HepG2 (cell line): ENCODE data around the gene MMP7. TPM values are rescaled to one million over a fixed set of nuclear protein-coding genes. Genes with fewer than 3 reads are reported as not detected.

ENCODE experiments used
- ATAC-seq: fragments of 200-7000 bp; cut with Tn5 transposase; 3 replicates; pipeline ENCODE4 v1.9.1; 2020; ENCODE audit warnings: mild to moderate bottlenecking, moderate library complexity
- BruUV-seq: library from RNA; stranded (reverse); fragments of 400-500 nt; replicated peaks from 2 replicates; lab custom pipeline; 2021; lab: Mats Ljungman, UMichigan
- CTCF ChIA-PET: fragments of 300-600 bp; formaldehyde crosslinking; extraction: SDS; loops from one replicate; lab custom pipeline; 2021; ENCODE audit warnings: low total read pairs, inconsistent platforms, low intra/inter-chr PET ratio; lab: Yijun Ruan, JAX
- POLR2A ChIA-PET: fragments of 350-600 bp; sonication (Branson Sonifier 250); formaldehyde crosslinking; loops from one replicate; lab custom pipeline; 2020; ENCODE audit warnings: antibody characterized with exemption, inconsistent platforms; lab: Yijun Ruan, JAX
- DNase-seq: peaks from one replicate; pipeline ENCODE4 v3.0.0-alpha.2; 2015; ENCODE audit warnings: low spot score
- FAIRE-seq: peaks from 3 replicates; lab custom pipeline; 2011; peaks lifted over from hg19 to GRCh38; lab: Jason Lieb, UNC
- H2AFZ ChIP-seq: one replicate; pipeline ENCODE4 v1.6.1; 2011; ENCODE audit warnings: low read length, inconsistent platforms
- H3K27ac ChIP-seq: fragments of 300-600 bp; 3 replicates; pipeline ENCODE4 v1.8.0; 2011; ENCODE audit warnings: mixed run types, mild to moderate bottlenecking, mixed read lengths, low read length, inconsistent platforms; ENCODE audit not compliant: insufficient read depth; ENCODE audit errors: extremely low read length
- H3K27me3 ChIP-seq, 2 experiments: fragments of 200-600 bp in 1 of 2; 2 replicates in 1 of 2; 3 replicates in 1 of 2; pipeline versions ENCODE4 v1.6.0 to v1.8.0; 2011; ENCODE audit warnings: low read length in 2 of 2, mild to moderate bottlenecking in 2 of 2, moderate library complexity in 2 of 2, inconsistent platforms in 1 of 2; ENCODE audit not compliant: insufficient read depth in 2 of 2, control insufficient read depth in 1 of 2
- H3K36me3 ChIP-seq, 2 experiments: fragments of 200-600 bp in 1 of 2; replicated peaks in 1 of 2; 2 replicates in 1 of 2; 3 replicates in 1 of 2; pipeline versions ENCODE4 v1.5.1 to v1.8.0; 2011; ENCODE audit warnings: low read length in 2 of 2, inconsistent platforms in 1 of 2; ENCODE audit not compliant: insufficient read depth in 2 of 2, control insufficient read depth in 1 of 2
- H3K4me1 ChIP-seq: 2 replicates; pipeline ENCODE4 v1.5.1; 2012; ENCODE audit warnings: low read length, inconsistent platforms; ENCODE audit not compliant: insufficient read depth
- H3K4me2 ChIP-seq: 2 replicates; pipeline ENCODE4 v1.6.0; 2011; ENCODE audit warnings: low read depth, low read length, inconsistent platforms
- H3K4me3 ChIP-seq, 3 experiments: fragments of 200-600 bp in 1 of 3; sonication (generic), shearing (Covaris generic) in 1 of 3; replicated peaks in 1 of 3; 2 replicates each; pipeline ENCODE4 v1.5.1; 2011 to 2016; ENCODE audit warnings: low read length in 3 of 3, inconsistent platforms in 2 of 3, low read depth in 2 of 3, mild to moderate bottlenecking in 2 of 3, control low read depth in 1 of 3, mixed read lengths in 1 of 3; ENCODE audit not compliant: insufficient read depth in 1 of 3
- H3K79me2 ChIP-seq: one replicate; pipeline ENCODE4 v1.6.1; 2011; ENCODE audit warnings: low read length, inconsistent platforms; ENCODE audit not compliant: insufficient read depth
- H3K9ac ChIP-seq: 2 replicates; pipeline ENCODE4 v1.6.0; 2011; ENCODE audit warnings: mild to moderate bottlenecking, low read depth, low read length, inconsistent platforms; ENCODE audit not compliant: insufficient read depth
- H3K9me3 ChIP-seq: 2 replicates; pipeline ENCODE4 v1.5.1; 2012; ENCODE audit warnings: mild to moderate bottlenecking, low read length
- H4K20me1 ChIP-seq: 2 replicates; pipeline ENCODE4 v1.6.0; 2011; ENCODE audit warnings: inconsistent platforms, mild to moderate bottlenecking, low read length, moderate library complexity; ENCODE audit not compliant: insufficient read depth
- AHDC1 ChIP-seq: sonication (generic); formaldehyde crosslinking; IDR thresholded peaks from 2 replicates; pipeline ENCODE4 v1.5.1; 2020; ENCODE audit warnings: mild to moderate bottlenecking, missing genetic modification reagents, borderline replicate concordance
- FOXK2 ChIP-seq: fragments of 450-650 bp; IDR thresholded peaks from 2 replicates; pipeline ENCODE4 v1.6.1; 2016
- HNF1B ChIP-seq: sonication (generic); formaldehyde crosslinking; IDR thresholded peaks from 2 replicates; pipeline ENCODE4 v1.5.1; 2020; ENCODE audit warnings: mild to moderate bottlenecking, moderate library complexity, missing genetic modification reagents
- HNRNPL ChIP-seq: fragments of 200-400 bp; formaldehyde crosslinking; IDR thresholded peaks from 2 replicates; pipeline ENCODE4 v1.6.1; 2017; ENCODE audit warnings: mild to moderate bottlenecking, low read depth, low read length
- IRF2 ChIP-seq: IDR thresholded peaks from 2 replicates; pipeline ENCODE4 v1.6.1; 2018; ENCODE audit warnings: missing genetic modification reagents, missing compliant biosample characterization
- MLLT10 ChIP-seq: sonication (generic); formaldehyde crosslinking; IDR thresholded peaks from 2 replicates; pipeline ENCODE4 v1.4.0; 2020; ENCODE audit warnings: missing genetic modification reagents
- MXI1 ChIP-seq: IDR thresholded peaks from 3 replicates; pipeline ENCODE4 v1.6.1; 2012; ENCODE audit warnings: low read depth, low read length, inconsistent platforms, borderline replicate concordance
- NCOA1 ChIP-seq: sonication (generic); formaldehyde crosslinking; IDR thresholded peaks from 2 replicates; pipeline ENCODE4 v1.9.0; 2021; ENCODE audit warnings: missing genetic modification reagents
- ONECUT2 ChIP-seq: sonication (generic); formaldehyde crosslinking; IDR thresholded peaks from 2 replicates; pipeline ENCODE4 v1.4.0; 2020; ENCODE audit warnings: missing genetic modification reagents
- RAD51 ChIP-seq: fragments of 450-650 bp; IDR thresholded peaks from 2 replicates; pipeline ENCODE4 v1.6.1; 2016; ENCODE audit warnings: borderline replicate concordance
- TP53 ChIP-seq: sonication (generic); formaldehyde crosslinking; conservative IDR thresholded peaks from 2 replicates; pipeline ENCODE4 v1.4.0; 2020; ENCODE audit warnings: missing genetic modification reagents
- ZBTB38 ChIP-seq: sonication (generic); formaldehyde crosslinking; IDR thresholded peaks from 2 replicates; pipeline ENCODE4 v1.5.1; 2020; ENCODE audit warnings: mild to moderate bottlenecking, missing genetic modification reagents
- ZNF264 ChIP-seq: sonication (generic); formaldehyde crosslinking; IDR thresholded peaks from 2 replicates; pipeline ENCODE4 v1.4.0; 2020; ENCODE audit warnings: missing genetic modification reagents
- ZNF570 ChIP-seq: sonication (generic); formaldehyde crosslinking; IDR thresholded peaks from 2 replicates; pipeline ENCODE4 v1.4.0; 2020; ENCODE audit warnings: mild to moderate bottlenecking, missing genetic modification reagents, borderline replicate concordance
- ZNF709 ChIP-seq: sonication (generic); formaldehyde crosslinking; IDR thresholded peaks from 2 replicates; pipeline ENCODE4 v1.5.0; 2020; ENCODE audit warnings: mild to moderate bottlenecking, missing genetic modification reagents
- WGBS: methylation state at CpG from one replicate; pipeline ENCODE4 v1.1.6; 2017; ENCODE audit warnings: low lambda C conversion rate; 5-methylcytosine and 5-hydroxymethylcytosine counted together
- in situ Hi-C: cut with HindIII; loops from 2 replicates; pipeline ENCODE4 v1.10.0; 2017; ENCODE audit warnings: low pct_unique_long_range_greater_than_20kb; ENCODE audit not compliant: extremely low pct_ligation_motif_present
- intact Hi-C: fragments of 100-400 bp; cut with micrococcal nuclease; formaldehyde crosslinking; loops from one replicate; pipeline ENCODE4 v1.10.0; 2022; ENCODE audit not compliant: unreplicated experiment
- polyA plus RNA-seq, 8 experiments: library from polyadenylated mRNA; depleted of rRNA in 3 of 8; stranded (reverse) in 7 of 8; unstranded in 1 of 8; fragments of >200 nt; fragmentation: Illumina TruSeq in 4 of 8; extraction: Trizol in 4 of 8; gene quantifications; 2 replicates each; pipeline versions ENCODE4 v1.2.1 to v1.2.3, GENCODE V29; 2011 to 2016; ENCODE audit warnings: low read depth in 4 of 8, missing spikeins in 1 of 8, mixed read lengths in 1 of 8; ENCODE audit not compliant: insufficient read depth in 1 of 8
- total RNA-seq, 5 experiments: library from RNA; depleted of rRNA; stranded (reverse); fragments of >200 nt; fragmentation: Illumina TruSeq; extraction: Trizol; gene quantifications; 2 replicates each; pipeline ENCODE4 v1.2.3, GENCODE V29; 2016; ENCODE audit warnings: low read depth in 1 of 5

The MMP7 gene
- total and polyA plus RNA-seq, 2 of the 13 experiments (the other 11 are each of a cell fraction or from before 2014, with no cell fraction given): 0.17 TPM; not detected in 1

DNA sequence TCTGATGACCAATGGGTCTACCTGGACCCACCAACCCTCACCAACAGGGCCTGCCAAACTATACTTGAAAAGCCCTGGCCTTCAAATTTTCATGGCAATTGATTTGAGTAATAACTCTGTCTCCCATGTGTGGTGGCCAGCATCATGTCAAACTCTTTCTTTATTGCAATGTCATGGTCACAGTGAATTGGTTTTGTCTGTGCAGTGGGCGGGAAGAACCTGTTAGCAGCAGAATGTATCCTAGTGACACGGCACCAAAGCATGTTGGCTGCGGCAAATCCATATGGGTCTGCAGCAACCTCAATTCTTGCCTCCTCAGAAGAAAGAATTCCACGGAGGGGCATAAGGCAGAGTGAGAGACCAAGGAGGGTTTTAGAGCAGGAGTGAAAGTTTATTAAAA lies 58.4 kb downstream of the MMP7 start:
- TF ChIP-seq HNRNPL: no peak
- no peak for TF ChIP-seq NCOA1 (CRISPR knock-in tag)
- no peak for TF ChIP-seq MLLT10 (CRISPR knock-in tag)
- TF ChIP-seq FOXK2: no peak
- Histone ChIP-seq H3K4me2 (no peak overlapping the region), H3K4me1 (peaks cover 85% of the 10 kb centered on the region), H3K27ac (no peak overlapping the region), H3K79me2 (no peaks in the 10 kb centered on the region), H4K20me1 (no peaks in the 10 kb centered on the region), H3K36me3 (no peaks in the 10 kb centered on the region), H3K9me3 (no peaks in the 10 kb centered on the region), H2AFZ (no peak overlapping the region), H3K27me3 (no peaks in the 10 kb centered on the region), H3K9ac (no peak overlapping the region), H3K4me3 (no peak overlapping the region)
- DNase-seq: no peak
- intact Hi-C loops (no loop called here), in situ Hi-C loops (no loop called here)
- POLR2A ChIA-PET: no interaction called here
- FAIRE-seq: no peak
- CTCF ChIA-PET: no interaction called here
- no peak for ATAC-seq
- BruUV-seq: no TSS peak
- WGBS: 98% methylated on average over 4 of the region's 4 CpGs

DNA sequence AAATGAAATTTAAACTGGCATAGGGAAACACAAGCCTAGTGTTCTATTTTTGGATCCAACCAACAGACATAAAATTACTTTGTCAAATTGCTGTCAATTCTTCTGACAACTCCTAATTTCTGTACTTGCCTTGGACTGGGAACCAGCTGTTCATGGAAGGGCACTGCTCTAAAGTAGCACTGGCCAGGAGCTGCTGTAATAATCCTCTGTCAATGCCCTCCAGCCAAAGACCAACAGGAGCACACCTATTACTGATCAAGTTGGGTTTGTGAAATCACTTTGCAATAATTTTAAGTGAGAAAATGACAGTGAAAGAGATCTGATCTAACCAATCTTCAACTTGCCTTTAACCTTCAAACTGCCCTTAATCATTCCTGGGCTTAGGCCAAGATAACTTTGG lies 59.1 kb downstream of the MMP7 start:
- H3K4me3 ChIP-seq: no peak overlapping the region
- no peaks in the 10 kb centered on the region for H3K36me3 ChIP-seq
- DNase-seq: no peak
- FAIRE-seq: no peak
- no peak overlapping the region for H3K4me2 ChIP-seq
- intact Hi-C loops (no loop called here), in situ Hi-C loops (no loop called here)
- H3K9ac ChIP-seq: no peak overlapping the region
- no peak overlapping the region for H3K27ac ChIP-seq
- no TSS peak for BruUV-seq
- no peaks in the 10 kb centered on the region for H3K79me2 ChIP-seq
- H2AFZ ChIP-seq: no peak overlapping the region
- ATAC-seq: no peak
- H3K9me3 ChIP-seq: no peaks in the 10 kb centered on the region
- H3K27me3 ChIP-seq: no peaks in the 10 kb centered on the region
- H3K4me1 ChIP-seq: peaks cover 85% of the 10 kb centered on the region
- ChIA-PET CTCF (no interaction called here), POLR2A (no interaction called here)
- no peaks in the 10 kb centered on the region for H4K20me1 ChIP-seq
- TF ChIP-seq ZNF264 (no peak), MXI1 (no peak), HNF1B (CRISPR knock-in tag) (no peak), TP53 (no peak), RAD51 (no peak), AHDC1 (CRISPR knock-in tag) (no peak), ZBTB38 (no peak), ZNF570 (no peak), ZNF709 (CRISPR knock-in tag) (no peak), ONECUT2 (no peak), IRF2 (CRISPR knock-in tag) (no peak)
